Measurements from ENCODE around the gene WFIKKN2. TPM values are rescaled to one million over a fixed set of nuclear protein-coding genes. Genes with fewer than 3 reads are reported as not detected.

The WFIKKN2 gene
- total and polyA plus RNA-seq, 2 of the 4 experiments (the other 2 are of a cell fraction), result 0.02 TPM; not detected in 1

DNA sequence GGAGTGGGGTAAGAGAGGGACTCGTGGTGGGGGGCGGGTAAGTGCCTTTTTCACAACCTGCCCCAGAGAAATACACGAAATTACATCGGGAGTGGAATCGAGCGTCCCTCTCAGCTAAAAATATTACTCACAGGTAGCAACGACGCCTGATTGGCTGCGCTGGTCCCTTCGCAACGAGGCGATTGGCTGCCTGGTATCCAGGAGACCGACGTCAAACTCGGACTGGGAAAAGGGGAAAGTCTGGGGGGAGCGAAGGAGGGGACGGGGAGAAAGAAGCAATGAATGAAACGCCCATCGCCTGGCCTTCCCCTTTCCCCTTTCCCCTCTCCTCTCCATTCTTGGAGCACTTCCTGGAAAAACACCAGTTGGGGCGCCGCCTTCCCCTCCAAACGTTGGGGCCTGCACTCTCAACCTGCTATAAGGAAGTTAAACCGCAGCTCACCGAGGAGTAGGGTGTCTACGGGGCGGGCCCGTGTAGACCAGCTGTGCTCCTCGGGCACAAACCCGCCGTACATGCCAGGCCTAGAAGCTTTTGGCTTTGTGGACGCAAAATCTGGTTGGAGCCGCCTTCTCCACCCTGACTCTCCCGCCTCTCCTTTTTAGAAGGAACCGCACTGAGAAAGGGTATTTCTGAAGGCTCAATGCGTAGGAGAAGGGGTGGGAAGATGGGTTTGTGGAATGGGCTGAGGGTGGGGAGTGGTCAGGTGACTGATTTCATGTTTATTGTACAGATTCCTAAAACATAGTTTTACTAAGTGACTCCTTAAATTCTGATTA lies 32.2 kb downstream of the WFIKKN2 start (continued):
- TF ChIP-seq MAZ (IDR thresholded peaks at IDR 0.05; ENCODE audit: borderline replicate concordance, low read depth, low read length) (peak; percentile 40; the same call in 1 of the 2 replicates), SMC3 (IDR thresholded peaks at IDR 0.05; ENCODE audit: low read depth, low read length) (no peak), CEBPB (IDR thresholded peaks at IDR 0.05; ENCODE audit: low read depth, low read length) (no peak)

DNA sequence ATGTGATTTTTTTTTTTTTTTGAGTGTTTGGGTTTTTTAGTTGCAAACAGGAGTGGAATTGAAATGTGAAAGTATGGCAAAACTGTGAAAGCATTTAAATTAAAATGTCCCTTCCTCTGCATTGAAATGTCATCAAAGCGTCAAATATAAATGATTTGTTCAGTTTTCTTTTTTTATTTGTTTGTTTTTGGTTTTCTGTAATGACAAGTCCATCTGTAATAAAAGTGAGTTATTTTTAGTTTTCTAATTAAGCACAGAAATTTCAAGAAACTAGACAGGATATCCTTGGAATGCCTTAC lies 32.7 kb downstream of the WFIKKN2 start:
- POLR2A ChIA-PET (ENCODE audit: unreplicated experiment), result no interaction called here
- peak overlapping the region; percentile 2; the same call in 1 of the 2 replicates for H3K23ac ChIP-seq (ENCODE audit: low read depth, low read length)
- H3K9me3 ChIP-seq (ENCODE audit: control insufficient read depth, insufficient read depth, low read length), result no peaks in the 10 kb centered on the region
- H4K91ac ChIP-seq (ENCODE audit: insufficient read depth, low read depth, low read length), result no peak overlapping the region
- no peak overlapping the region for H3K18ac ChIP-seq (ENCODE audit: low read depth, low read length)
- no peak for ATAC-seq (ENCODE audit: low read depth)
- H4K20me1 ChIP-seq (ENCODE audit: insufficient read depth, low read length), result peaks cover 21% of the 10 kb centered on the region; the same call in 1 of the 2 replicates
- CTCF ChIA-PET, result no interaction called here
- no peak overlapping the region for H4K8ac ChIP-seq (ENCODE audit: low read depth in 2 of 2, low read length in 2 of 2)
- no peak overlapping the region for H2BK120ac ChIP-seq (ENCODE audit: low read depth, low read length)
- H3K27ac ChIP-seq (ENCODE audit: insufficient read depth, low read length), result no peak overlapping the region
- peaks cover 1% of the 10 kb centered on the region; the same call in 1 of the 2 replicates for H3K27me3 ChIP-seq (ENCODE audit: control insufficient read depth, insufficient read depth, low read length)
- no peak overlapping the region for H2BK15ac ChIP-seq (ENCODE audit: low read depth, low read length)
- DNase-seq, result no peak
- no peak overlapping the region for H3K4me3 ChIP-seq (ENCODE audit: insufficient read depth, low read depth, low read length)
- no peak overlapping the region for H4K5ac ChIP-seq (ENCODE audit: low read depth, low read length)
- H2AK9ac ChIP-seq (replicated peaks; ENCODE audit: low read depth, low read length, poor library complexity), result no peak overlapping the region
- peaks cover 4% of the 10 kb centered on the region for H3K4me1 ChIP-seq (ENCODE audit: control insufficient read depth, insufficient read depth, low read length)
- no peak overlapping the region for H3K9ac ChIP-seq (ENCODE audit: low read depth, low read length)
- intact Hi-C loops (cut with micrococcal nuclease) (loop anchor here (5.0 to 10.0 kb wide), 2 partner anchors 34 to 247 kb away; no protein-coding TSS in a partner anchor), dilution Hi-C loops (cut with HindIII; ENCODE audit: low sequenced_read_pairs, unreplicated experiment) (no loop called here), in situ Hi-C loops (cut with MboI; ENCODE audit: low sequenced_read_pairs) (loop anchor here (10.0 kb wide), 1 partner anchor 277 kb away; no protein-coding TSS in a partner anchor)
- no TSS peak for BruUV-seq (replicated peaks)
- H3K14ac ChIP-seq (replicated peaks; ENCODE audit: low read depth, low read length), result no peak overlapping the region
- H2AK5ac ChIP-seq (ENCODE audit: low read depth, low read length), result no peak overlapping the region
- no peak overlapping the region for H2BK20ac ChIP-seq (ENCODE audit: low read depth, low read length)
- no peak overlapping the region for H2AFZ ChIP-seq (replicated peaks; ENCODE audit: low read length, poor library complexity)
- no CpG with 5 or more reads among the region's 1 CpG for WGBS, 2 experiments (ENCODE audit: extremely low coverage in 2 of 2, insufficient read length in 1 of 2)
- no peak overlapping the region for H3K56ac ChIP-seq (ENCODE audit: extremely low read depth, insufficient read depth, low read length)
- peaks cover 6% of the 10 kb centered on the region; the same call in 1 of the 2 replicates for H3K9me1 ChIP-seq (ENCODE audit: insufficient read depth, low read length)
- H3K79me1 ChIP-seq (ENCODE audit: low read depth in 1 of 2, low read length in 2 of 2), result peaks cover 6 to 12% of the 10 kb centered on the region in 2 experiments
- peak overlapping the region; percentile 68; the same call in 1 of the 2 replicates for H3K4me2 ChIP-seq (ENCODE audit: low read depth, low read length)
- peaks cover 3% of the 10 kb centered on the region for H3K36me3 ChIP-seq (ENCODE audit: control insufficient read depth, insufficient read depth, low read length)
- no peak overlapping the region for H2BK5ac ChIP-seq (ENCODE audit: low read depth, low read length, poor library complexity, severe bottlenecking)
- H3K4ac ChIP-seq (ENCODE audit: low read depth, low read length), result no peak overlapping the region
- TF ChIP-seq CTCF (conservative IDR thresholded peaks at IDR 0.05; ENCODE audit: low read depth, low read length) (no peak), RFX5 (IDR thresholded peaks at IDR 0.05; ENCODE audit: low read depth, low read length) (no peak), POLR2A (IDR thresholded peaks at IDR 0.05; ENCODE audit: low read depth, low read length) (no peak), RAD21 (IDR thresholded peaks at IDR 0.05; ENCODE audit: low read length) (no peak), BHLHE40 (IDR thresholded peaks at IDR 0.05; ENCODE audit: low read depth, low read length) (no peak), MAZ (IDR thresholded peaks at IDR 0.05; ENCODE audit: borderline replicate concordance, low read depth, low read length) (no peak), FOS (IDR thresholded peaks at IDR 0.05; ENCODE audit: low read depth, low read length) (no peak), CEBPB (IDR thresholded peaks at IDR 0.05; ENCODE audit: low read depth, low read length) (no peak), MAFK (IDR thresholded peaks at IDR 0.05; ENCODE audit: low read depth, low read length) (no peak)
- TF ChIP-seq, protein P1, sequence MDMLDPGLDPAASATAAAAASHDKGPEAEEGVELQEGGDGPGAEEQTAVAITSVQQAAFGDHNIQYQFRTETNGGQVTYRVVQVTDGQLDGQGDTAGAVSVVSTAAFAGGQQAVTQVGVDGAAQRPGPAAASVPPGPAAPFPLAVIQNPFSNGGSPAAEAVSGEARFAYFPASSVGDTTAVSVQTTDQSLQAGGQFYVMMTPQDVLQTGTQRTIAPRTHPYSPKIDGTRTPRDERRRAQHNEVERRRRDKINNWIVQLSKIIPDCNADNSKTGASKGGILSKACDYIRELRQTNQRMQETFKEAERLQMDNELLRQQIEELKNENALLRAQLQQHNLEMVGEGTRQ (IDR thresholded peaks at IDR 0.05; ENCODE audit: low read depth, low read length), result no peak
- TF ChIP-seq, protein P2, sequence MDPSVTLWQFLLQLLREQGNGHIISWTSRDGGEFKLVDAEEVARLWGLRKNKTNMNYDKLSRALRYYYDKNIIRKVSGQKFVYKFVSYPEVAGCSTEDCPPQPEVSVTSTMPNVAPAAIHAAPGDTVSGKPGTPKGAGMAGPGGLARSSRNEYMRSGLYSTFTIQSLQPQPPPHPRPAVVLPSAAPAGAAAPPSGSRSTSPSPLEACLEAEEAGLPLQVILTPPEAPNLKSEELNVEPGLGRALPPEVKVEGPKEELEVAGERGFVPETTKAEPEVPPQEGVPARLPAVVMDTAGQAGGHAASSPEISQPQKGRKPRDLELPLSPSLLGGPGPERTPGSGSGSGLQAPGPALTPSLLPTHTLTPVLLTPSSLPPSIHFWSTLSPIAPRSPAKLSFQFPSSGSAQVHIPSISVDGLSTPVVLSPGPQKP (IDR thresholded peaks at IDR 0.05; ENCODE audit: borderline replicate concordance, low read depth, low read length), result no peak

Data from IMR-90 (cell line).